Activated CD4-positive, alpha-beta T cell treated with anti-CD3 and anti-CD28 coated beads, Interleukin-2, amount 50 U/mL, for 4 hours (primary cell): ENCODE measurements around the gene FNDC4.
"Not testable (repeated sequence)": the region's sequence is repeated elsewhere in the genome, so short reads cannot be mapped to it uniquely, and the experiment has no call there.

ENCODE experiments used
- DNase-seq, 2 experiments: peaks; one replicate each; pipeline ENCODE4 v3.0.0-alpha.2; 2020

Gene FNDC4

DNA sequence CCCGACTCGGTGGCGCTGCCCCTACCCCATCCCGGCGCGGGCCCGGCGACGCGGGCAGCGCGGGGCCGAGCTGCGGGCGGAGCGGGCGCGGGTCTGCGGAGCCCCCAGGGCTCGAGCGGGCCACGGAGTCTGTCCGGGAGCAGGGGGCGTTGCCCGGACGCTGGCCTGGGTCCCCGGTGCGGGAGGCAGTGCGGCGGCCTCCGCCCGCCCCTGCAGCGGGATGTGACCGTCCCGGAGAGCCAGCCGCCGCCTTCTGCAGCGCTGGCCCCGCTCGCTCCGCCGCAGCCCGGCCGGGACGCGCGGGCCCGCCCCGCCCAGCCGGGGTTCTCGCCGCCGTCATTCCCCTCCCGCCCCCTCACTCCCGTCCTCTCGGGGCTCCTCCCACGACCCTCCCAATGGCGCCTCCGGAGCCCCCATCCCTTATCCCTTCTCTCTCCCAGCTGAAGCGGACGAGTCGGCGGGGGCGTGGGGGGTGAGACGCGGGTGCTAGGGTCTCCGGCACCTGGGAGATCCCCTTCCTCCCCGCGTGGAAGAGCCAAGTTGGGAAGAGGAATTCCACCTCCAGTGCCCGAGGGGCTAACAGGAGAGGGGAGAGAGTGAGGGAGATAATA, at the start of gene FNDC4:
TSS of gene FNDC4 (minus strand) at position 257 of the 611 bp plus-strand sequence. CDS start 521 bp downstream, outside the sequence.
- no peak for DNase-seq

DNA sequence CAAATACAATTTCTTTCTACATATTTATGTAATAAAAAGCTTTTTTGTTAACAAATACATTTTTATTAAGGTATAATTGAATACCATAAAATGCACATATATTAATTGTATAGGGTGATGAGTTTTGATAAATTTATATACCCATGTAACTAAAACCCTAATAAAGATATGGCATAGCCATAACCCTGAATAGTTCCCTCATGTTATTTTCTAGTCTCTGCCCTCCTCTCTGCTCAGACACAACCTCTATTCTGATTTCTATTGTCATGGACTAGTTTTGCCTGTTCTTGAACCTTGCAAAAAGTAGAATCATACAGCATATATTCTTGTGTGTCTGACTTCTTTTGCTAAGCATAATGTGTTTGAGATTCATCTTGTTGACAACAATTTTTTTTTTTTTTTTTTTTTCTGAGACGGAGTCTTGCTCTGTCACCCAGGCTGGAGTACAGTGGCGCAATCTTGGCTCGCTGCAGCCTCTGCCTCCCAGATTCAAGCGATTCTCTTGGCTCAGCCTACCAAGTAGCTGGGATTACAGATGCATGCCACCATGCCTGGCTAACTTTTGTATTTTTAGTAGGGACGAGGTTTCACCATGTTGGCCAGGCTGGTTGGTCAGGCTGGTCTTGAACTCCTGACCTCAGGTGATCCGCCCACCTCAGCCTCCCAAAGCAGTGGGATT, 49.3 kb upstream of the FNDC4 start:
- DNase-seq = no peak

GRCh38 chr2:27539649-27540048, 44.6 kb upstream of the FNDC4 start:
- DNase-seq = not testable (repeated sequence)

DNA sequence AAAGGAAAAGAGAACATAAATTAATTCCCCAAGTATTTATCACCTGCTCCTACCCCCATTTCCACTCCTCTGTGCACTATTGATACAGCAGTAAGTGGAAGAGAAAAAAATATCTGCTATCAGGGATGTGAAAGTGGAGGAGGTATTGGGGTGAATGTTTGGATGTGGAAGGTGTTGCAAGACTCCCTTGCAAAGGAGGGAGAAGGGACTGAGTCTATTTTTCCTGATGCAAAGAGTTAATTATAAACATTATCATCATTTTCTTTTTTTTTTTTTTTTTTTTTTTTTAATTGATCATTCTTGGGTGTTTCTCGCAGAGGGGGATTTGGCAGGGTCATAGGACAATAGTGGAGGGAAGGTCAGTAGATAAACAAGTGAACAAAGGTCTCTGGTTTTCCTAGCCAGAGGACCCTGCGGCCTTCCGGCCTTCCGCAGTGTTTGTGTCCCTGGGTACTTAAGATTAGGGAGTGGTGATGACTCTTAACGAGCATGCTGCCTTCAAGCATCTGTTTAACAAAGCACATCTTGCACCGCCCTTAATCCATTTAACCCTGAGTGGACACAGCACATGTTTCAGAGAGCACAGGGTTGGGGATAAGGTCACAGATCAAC, 43.9 kb upstream of the FNDC4 start:
- DNase-seq = not testable (repeated sequence)

GRCh38 chr2:27537287-27537686, 42.3 kb upstream of the FNDC4 start:
- DNase-seq = no peak

DNA sequence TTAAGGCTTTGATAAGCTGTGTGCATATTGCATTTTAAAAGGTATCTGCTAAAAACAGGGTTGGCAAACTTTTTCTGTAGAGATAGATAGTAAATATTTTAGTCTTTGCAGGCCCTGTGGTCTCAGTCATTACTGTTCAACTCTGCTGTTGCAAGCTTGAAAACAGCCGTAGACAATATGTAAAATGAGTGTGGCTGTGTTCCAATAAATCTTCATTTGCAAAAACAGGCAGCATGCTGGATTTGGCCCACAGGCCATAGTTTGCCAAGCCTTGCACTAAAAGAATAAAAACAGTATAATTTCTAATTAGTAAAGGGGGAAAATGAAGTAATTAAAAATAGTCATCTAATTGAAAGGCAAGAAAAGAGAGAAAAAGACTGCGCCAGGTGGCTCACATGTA, 37.0 kb upstream of the FNDC4 start:
- no peak for DNase-seq

DNA sequence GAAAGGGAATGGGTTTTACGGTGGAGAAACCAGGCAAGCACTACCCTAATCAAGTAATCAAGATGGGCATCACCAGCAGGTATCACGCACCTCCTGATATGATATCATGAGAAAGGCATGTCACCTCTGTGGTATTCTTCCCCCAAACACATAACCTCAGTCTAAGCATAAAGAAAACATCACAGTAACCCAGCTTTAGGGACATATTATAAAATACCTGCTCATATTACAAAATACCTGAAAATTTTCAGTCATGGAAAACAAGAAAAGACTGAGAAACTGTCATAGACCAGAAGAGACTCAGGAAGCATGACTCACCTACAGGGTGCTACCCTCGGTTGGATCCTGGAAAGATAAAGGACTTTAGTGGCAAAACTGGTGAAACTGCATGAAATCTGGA, 32.2 kb upstream of the FNDC4 start:
- no peak for DNase-seq

DNA sequence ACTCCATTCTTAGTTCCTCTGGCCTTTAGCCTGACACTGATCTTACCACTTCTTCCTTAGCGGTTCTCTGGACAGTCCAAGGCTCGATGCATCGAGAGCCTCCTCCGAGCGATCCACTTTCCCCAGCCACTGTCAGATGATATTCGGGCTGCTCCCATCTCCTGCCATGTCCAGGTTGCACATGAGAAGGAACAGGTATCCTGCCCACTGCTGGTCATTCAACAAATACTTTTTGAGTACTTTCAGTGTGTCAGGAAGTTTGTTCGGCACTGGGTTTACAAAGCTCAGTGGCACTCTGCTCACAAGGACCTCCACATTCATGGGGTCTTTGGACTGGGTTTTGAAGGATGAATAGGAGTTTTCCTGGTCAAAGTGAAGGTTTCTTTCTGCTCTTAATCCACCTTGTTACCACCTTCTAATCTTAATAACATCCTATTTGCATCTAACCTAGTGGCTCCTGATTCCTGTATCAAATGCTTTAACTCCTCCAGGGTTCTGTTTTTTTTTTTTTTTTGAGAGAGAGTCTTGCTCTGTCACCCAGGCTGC, 27.5 kb upstream of the FNDC4 start:
- no peak for DNase-seq

DNA sequence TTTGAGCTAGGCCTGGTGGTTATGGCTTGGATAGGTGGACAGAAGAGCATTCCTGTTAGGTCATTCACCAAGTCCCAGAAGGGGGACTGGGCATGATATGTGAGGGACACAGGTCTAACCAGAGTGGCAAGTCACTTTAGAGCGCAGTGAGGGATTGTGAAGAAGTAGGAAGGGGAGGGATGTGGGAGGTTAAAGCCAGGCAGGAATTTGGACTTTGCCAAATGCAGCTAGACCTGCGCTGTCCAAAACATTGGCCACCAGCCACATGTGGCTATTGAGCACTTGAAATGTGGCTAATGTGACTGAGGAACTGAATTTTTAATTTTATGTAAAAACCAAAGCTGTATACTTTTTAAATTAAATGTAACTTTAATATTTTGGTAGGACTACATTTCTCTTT, 25.3 kb upstream of the FNDC4 start:
- no peak for DNase-seq

- no peak for DNase-seq
These were observed 23.7 kb upstream of the FNDC4 start for GRCh38 chr2:27518782-27519113.

GRCh38 chr2:27518113-27518781, 23.2 kb upstream of the FNDC4 start:
- no peak for DNase-seq

GRCh38 chr2:27509326-27509725, 14.3 kb upstream of the FNDC4 start:
- DNase-seq = no peak

GRCh38 chr2:27507293-27507692, 12.3 kb upstream of the FNDC4 start:
- no peak for DNase-seq

DNA sequence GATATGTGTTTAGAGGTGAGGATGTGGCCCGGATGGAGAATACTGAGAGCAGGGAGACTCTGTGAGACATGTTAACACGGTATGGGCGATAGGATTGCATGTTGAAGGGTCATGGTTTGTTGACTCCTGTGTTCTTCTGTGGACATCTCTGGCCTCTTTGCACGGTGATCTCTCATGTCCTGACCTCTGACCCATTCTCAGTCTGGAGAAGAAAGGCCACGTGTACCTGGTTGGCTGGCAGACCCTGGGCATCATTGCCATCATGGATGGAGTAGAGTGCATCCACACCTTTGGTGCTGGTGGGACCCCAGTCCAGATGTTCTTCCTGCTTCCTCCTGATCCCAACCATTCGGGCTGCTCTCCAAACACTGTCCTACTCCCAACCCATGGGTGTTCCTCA, 11.6 kb upstream of the FNDC4 start:
- DNase-seq = no peak

DNA sequence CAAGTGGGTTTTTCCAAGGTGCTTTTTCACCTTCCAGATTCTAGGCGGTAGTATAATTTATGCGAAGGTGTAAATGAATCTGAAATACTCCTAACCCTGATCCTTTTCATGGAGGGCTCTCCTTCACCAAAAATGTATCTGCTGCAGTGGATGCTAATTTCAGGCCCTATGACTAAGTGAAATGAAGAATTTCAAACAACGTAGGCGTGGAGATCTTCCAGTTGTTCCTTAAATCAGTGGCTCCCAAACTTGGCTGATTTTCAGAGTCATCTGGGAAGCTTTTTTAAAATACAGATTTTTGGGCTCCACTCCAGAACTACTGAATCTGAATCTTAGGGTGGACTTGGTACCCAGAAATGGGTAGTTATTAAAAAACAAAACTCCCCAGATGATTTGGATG, 7.1 kb upstream of the FNDC4 start:
- no peak for DNase-seq

GRCh38 chr2:27501042-27501441, 6.0 kb upstream of the FNDC4 start:
- DNase-seq = no peak

DNA sequence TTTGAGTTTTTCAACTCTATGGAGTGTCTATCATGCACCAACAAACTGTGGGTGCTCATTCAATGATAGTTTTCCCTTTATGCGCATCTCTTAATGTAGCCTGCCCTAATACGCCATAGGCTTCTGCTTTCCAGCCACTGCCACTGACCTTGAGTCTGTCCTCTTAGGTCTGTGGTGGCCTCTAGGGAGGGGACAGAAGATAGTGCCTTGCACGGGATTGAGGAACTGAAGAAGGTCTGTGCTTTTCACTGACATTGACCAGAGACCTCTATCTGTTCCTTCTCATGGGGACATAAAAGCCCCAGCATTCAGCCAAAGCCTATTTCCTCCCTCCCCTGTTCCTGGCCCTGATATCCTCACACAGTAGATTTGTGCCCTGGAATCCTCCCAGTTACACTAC, 4.0 kb upstream of the FNDC4 start:
- DNase-seq = no peak

DNA sequence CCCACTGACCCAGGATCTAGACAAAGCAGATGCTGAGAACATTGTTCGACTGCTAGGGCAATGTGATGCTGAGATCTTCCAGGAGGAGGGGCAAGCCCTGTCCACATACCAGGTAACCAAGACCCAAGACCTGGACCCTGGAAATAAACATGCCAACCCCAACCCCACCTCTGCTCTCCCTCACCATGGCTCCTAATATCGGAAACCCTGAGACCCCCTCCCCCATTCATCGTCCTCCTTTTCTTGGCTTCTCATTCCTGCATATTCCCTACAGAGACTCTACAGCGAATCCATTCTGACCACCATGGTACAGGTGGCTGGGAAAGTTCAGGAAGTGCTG, 2.3 kb upstream of the FNDC4 start:
- DNase-seq = no peak

DNA sequence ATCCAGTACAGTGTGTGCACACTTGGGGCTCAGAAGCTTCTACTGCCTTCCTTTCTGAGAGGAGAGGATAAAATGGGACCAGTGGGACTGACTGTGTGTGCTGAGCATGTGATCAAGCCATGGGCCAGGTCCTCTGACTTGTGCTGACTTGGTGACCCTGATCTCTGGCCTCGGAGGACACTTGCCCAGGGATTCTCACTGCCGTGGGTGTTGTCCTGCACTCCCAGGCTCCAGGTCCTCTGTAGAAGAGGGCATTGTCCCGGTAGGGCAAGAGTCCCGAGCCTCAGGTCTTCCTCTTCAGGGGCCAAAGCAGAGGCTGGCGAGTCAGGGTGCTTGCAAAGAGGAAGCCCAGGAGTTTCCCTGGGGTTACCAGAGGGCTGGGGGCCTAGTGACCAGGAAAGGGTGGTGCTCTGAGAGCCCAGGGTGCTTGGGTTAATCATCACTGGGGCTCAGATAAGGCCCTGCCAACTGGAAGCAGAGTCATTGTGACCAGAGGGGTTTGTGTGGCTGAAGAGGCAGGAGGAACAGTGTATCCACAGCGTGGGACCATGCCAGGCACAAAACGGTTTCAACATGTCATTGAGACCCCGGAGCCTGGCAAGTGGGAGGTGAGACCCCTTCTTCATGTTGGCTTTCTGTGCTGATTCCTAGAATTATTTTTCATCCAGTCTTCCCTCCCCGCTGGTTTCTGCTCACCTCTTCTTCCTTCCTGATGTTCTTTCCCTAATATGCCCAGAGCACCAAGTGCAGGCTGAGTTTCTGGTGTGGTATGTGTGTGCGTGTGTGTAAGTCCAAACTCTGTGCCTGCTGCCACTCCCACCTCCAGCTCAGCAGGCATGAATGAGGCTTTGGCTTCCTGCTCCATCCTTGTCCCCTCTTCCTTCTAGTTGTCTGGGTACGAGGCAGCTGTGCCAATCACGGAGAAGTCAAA, 1.6 kb upstream of the FNDC4 start, which contains the start of gene GCKR:
TSS of gene GCKR (plus strand) at position 483 of the 931 bp plus-strand sequence. CDS start at position 549, 66 bp downstream.
- no peak for DNase-seq

DNA sequence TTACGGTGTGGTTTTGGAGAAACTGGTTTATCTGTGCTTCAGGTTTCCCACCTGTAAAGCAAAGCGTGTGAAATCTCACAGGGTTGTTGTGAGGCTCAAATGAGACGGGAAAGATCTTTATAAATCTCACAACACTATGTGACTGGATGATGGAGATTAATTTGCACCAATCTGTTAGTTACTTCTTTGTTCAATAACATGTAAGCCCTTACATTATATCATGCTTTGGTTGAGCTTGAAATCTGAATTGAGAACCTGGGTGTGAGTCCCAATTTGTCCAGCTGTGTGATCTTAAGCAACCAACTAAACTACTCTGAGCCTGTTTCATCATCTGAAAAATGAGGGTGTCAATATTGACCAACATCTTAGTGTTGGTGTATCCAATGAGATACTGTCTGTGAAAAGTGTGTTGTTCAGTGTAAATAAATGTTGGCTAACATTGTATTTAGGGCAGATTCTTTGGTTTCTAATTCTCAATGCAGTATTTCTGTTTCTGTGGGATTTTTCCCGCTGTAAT, 898 bp upstream of the FNDC4 start:
- no peak for DNase-seq

DNA sequence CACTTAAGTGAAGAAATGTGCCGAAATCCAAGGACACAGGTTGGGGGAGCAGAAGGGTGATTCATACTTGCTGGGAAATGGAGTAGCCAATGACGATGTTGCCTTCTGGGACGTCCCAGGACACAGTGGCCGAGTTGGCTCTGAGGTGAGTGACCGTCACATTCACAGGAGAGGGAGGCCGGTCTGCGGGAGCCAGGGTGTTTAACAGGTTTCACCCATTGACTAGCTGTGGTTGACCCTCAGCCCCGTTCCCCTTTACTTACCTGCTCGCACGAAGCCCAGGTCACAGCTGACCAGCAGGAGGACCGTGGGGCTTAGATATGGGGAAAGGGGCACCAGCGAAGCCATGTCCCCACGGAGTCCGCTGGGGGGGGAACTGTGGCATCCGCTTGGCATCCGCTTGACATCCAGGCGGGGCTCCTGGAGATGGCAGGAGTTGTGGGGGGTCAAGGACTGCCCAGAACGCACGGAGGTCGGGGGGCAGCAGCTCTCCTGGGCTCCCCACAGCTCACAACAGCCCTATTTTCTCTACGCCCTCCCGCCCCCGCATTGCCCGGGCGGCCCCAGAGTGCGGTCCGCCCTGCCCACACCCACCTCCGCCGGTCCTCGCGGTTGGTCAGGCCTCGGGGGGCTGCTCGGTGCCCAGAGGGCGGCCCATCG, 586 bp downstream of the FNDC4 start:
- no peak for DNase-seq

DNA sequence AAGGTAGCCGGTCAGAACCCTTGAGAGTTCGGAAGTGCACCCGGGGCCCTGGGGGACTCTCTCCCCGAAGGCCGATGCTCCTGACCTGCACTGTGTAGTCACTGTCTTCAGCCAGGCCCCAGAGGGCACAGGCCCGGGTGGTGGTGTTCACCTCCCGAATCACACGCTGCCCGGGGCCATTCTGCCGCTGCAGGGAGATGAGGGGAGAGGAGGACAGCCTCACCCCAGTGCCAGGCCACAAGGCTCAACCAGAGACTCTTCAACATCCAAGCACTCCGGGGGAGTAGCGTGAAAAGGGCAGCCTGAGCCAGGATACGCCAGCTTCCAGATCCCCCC, 1.1 kb downstream of the FNDC4 start:
- DNase-seq = no peak
